VCaP (cell line): ENCODE results near the gene RNU1-4.
"Not testable (repeated sequence)": the region's sequence is repeated elsewhere in the genome, so short reads cannot be mapped to it uniquely, and the experiment has no call there.

Source experiments
- H3K27ac ChIP-seq: fragments of 450-650 bp; 2 replicates; pipeline ENCODE4 v1.5.1; 2017

Gene RNU1-4

DNA sequence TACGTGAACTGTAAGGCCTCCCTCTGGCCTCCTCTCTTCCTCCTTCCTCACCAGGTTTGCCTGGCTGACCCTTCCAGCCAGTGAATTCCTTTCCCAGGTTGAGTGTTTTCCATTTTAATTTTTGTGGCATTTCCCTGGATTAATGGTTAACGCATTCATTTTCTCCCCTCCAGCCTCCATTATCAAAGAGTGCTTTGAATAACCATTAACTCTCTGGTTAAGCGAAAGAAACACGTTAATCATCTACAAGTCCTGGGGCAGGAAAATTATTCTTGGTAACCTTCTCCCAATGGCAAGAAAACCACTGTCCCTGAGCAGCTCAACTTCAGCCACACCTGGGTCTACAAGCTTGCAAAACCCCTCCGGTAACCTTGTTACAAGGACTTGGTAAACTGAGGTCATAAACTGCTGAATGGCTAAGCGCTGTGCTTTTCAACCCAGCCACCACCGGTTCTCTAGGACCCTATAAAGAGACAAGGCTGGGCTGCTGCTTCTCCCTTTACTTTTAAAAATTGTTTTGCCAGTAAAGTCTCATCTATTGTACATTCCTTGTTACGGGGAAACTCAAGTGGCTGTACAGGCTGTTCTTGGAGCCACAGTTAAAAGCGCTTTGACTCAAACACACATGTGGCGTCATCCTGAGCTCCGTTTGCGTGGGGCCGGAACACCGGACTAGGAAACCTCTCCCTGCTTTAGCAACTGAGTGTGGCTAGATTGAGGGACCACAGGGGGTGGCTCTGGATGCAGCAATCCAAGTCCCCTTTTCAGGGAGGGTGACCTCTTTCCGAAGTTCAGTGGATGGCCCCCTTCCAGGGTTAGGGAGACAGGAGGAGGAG is 24.7 kb downstream of the RNU1-4 start:
- peak overlapping the region; percentile 81 for H3K27ac ChIP-seq

DNA sequence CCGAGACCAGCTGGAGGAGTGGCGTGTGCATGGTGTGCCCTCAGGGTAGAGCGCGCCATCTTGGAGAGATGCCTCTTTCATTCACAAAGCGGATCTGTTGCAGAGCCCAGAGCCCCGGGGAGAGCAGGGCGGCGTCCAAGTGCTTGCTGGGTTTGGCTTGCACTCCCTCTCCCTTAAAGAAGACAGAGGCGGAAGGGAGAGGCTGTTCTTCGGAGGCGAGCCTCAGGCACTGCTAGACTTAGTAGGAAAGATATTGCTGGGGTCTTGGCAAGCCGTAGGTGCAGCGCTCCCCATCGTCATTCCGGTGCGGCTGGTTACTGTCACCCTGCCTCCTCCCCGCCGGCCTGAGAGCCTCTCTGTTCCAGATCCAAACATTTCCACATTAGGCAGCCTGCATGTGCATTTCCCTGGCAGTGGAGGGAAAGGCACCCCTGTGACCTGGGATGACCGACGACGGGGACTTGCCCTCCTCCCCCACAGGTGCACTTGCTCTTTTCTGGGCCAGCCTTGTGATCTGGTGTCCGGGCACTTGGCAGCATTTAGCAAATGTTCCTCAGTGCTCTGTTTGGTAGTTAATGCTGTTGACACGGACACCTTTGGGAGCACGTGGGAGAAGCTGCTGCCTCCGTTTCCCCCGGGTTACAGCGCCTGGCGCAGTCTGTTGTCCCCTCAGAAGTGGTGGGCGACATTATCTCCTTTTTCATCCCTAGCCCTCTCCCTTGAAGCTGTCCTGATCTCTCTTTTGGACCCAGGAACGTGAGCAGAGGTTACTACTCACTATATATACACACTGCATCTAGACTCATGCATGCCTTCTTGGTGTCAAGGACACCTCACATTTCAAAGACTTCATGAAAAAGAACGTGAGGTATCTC is 25.7 kb downstream of the RNU1-4 start:
- peak overlapping the region; percentile 55; the same call in 1 of the 2 replicates for H3K27ac ChIP-seq

DNA sequence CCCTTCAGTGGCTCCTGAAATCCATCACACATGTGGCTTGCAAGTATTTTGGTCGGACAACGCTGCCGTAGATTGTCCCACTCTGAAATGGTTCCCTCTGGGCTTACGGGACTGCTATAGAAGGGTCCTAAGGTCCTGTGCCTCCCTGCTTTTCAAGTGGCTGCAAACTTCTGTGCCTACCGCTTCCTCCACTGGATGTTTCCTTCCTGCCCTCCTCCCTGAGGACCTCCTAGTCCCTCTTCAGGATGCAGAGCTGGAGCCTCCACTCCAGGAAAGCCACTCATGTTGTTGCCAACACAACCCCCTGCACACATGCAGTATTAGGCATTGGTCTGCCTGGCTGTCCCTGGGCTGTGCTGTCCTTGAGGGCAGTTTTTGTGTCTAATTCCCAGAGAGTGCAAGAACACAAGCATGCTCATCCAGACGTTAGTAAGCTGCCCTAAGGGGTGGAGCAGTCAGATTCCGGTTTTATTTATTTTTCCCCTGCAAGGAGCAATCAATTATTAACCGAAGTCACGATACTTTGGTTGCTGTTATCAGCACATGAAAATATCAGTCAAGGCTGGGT is 26.5 kb downstream of the RNU1-4 start:
- H3K27ac ChIP-seq = peak overlapping the region; percentile 55

DNA sequence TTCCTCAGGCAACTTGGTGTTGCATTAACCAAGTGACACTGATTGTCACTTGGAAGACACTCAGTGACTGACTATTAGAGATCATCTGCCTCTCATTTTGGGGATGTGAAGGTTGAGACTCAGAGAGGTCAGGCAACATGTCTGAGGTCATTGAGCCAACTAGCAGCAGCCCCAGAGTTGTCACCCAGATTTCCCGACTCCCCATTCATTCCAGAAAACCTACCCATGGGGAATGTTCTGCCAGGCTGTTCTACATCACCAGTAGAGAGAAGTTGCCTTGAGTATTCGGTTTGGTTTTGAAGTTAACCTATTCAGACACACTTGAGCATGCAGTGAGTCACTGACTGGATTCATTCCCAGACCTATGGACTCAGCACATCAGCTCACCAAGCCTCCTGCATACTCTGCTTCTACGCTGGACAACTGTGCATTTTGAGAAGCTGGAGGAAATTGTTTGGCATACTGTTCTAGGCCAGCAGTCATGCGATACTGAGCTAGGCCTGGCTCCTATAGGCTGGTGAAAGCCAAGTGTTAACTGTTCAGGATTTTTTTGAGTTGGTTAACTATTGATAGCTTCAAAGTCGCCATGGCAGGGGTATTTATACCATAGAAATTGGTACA is 29.9 kb downstream of the RNU1-4 start:
- H3K27ac ChIP-seq = not testable (repeated sequence)

DNA sequence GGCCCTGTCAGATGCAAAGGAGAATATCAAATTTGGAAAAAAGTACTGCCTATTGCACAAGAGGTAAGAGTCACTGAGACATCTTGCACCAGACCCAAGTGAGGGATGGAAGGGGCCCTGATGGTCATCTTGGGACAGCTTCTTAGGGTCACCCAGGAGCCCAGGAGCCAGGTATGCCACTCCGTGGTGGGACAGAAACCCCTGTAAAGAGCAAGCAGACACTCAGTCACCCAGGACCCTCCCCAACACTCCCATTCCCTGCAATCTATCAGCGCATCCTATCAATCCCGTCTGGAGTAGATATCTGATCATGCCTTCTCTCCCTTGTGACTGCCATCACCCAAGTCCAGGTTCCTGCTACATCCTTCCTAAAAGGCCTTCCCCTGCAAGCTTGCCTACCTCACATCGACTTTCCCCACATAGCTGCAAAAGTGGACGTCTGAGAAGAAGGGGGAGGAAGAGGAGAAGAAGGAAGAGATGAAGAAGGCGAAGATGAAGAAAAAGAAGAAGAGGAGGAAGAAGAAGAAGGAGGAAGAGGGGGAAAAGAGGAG is 30.7 kb downstream of the RNU1-4 start:
- not testable (repeated sequence) for H3K27ac ChIP-seq

DNA sequence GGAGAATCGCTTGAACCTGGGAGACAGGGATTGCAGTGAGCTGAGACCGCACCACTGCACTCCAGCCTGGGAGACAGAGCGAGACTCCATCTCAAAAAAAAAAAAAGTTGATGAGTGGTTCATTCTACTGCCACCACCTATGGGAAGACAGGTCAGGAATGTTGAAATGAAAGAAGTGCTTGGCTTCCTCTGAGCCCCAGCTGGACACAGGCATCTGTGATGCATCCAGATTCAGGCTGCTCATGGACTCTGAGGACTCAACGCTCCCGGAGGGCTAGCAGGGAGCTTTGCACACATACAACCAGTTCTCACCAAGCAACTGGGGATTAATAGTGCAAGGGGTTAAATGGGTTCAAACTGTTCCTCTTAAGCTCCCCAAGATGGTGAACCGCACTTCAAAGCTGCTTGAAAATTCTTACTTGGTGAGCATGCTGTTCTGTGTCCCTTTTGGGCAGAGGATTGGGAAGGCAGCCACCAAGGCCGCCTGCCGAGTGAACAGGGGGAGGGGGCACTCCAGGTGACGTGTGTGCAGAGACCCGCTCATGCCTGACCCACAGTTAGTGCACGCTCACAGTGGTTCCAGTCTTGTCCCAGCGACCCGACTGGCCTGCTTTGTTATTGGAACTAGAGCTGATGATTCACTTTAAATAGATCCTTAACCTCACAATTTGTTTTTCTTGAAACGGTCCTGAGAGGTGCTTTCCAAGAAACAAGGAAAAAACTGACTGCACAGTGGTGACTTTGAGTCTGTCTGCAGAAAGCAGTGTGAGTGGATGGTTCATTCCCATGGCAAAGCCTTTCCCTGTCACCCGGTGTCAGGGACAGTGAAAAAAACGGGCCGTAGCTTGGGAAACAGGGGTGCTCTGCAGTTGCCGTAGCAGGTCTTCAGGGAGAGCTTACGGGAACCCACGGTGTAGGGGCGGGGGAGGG is 32.2 kb downstream of the RNU1-4 start:
- H3K27ac ChIP-seq = not testable (repeated sequence)

DNA sequence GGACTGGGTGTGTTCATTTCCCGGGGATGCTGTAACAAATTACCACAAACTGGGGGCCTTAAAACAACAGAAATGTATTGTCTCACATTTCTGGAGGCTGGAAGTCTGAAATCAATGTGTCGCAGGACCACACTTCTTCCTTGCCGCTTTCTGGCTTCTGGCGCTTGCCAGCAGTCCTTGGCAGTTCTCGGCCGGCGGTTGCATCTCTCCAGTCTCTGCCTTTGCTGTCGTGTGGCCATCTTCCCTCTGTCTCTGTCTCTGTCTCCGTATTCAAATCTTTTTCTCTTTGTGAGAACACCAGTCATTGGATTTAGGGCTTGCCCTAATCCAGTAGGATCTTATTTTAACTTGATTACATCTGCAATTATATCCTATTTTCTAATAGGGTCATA is 32.9 kb downstream of the RNU1-4 start:
- not testable (repeated sequence) for H3K27ac ChIP-seq

DNA sequence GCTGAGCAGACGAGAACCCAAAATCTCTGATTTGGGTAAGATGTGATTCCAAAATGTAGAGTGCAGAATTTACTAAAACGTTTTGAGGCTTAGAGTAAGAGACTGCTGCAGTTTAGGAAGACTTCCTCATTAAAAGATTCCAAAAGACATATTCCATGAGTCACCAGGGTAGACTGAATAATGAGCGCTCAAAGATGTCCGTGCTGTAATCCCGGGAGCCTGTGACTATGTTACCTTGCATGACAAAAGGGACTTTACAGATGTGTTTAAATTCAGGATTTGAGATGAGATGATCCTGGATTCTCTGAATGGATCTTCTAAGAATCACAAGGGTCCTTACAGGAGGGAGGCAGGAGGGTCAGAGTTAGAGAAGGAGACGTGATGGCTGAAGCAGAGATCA is 33.4 kb downstream of the RNU1-4 start:
- not testable (repeated sequence) for H3K27ac ChIP-seq

DNA sequence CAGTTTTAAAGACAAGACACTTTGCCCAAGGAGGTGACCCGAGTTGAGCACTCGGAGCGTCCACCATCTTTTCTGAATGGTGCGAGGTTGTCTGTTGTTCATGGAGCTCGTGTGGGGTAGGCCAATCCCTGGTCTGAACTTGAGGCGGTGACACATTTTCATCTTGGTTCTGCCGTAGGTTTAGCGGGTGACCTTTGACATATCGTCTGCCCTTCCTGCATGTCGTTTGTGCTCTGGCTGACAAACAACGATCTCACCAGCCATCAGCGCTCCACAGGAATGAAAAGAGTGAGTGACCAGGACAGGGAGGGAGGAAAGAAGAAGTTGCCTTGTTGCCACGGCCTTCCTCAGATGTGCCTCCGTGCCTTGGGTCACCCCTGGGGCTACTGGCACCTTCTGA is 34.5 kb downstream of the RNU1-4 start:
- not testable (repeated sequence) for H3K27ac ChIP-seq

DNA sequence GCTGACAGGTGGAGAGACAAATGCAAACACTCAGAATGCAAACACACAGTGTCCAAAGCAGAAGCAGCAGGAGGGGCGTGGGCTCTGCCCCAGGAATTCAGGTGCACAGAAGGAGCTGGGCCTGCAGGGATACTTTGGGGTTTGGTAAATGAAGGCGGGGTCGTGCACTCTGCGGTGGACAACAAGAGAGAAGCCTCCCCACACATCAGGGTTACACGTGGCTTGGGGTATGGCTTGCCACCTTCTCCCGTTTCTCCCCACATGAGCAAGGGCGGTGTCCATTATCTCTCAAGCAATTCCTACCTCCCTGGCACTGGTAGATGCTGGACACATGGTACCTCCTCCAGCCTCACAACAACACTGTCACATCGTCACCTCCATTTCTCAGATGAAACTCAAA is 35.0 kb downstream of the RNU1-4 start:
- H3K27ac ChIP-seq = not testable (repeated sequence)

DNA sequence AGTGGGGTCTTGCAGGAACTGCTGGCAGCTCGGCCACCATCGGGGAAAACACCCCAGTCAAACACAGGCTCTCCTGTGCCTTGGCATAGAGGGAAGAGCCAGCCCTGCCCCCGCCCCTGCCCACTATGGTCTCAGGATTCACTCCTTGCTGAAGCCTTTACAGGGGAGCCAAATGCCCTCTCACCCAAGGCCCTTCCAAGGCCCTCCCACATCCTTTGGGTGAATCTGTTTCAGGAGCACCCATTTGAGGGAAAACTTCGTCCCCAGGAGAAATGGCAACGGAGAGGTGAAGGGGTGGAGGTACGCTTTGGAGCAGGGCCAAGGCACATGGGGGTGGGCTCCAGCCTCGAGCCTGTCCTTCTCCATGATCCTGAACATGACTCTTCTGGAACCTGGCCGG is 35.9 kb downstream of the RNU1-4 start:
- H3K27ac ChIP-seq = not testable (repeated sequence)

DNA sequence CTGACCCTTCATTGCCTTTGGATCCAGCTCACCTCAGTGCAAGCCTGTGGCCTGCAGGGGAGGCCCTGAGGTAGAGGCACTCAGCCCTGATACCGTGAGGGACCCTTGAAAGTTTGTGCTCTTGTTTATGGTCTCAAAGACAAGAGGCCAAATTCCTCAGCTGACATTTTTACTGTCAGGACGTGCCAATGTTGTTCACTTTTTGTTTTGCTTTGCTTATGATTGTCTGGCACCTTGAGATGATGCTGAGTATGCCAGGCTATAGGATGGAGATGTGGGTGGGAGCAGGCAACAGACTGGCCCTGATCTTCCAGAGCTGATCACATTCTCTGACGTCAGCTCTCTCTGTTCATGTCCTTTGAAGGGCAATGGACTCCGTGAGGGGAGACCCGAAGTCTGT is 36.5 kb downstream of the RNU1-4 start:
- not testable (repeated sequence) for H3K27ac ChIP-seq

DNA sequence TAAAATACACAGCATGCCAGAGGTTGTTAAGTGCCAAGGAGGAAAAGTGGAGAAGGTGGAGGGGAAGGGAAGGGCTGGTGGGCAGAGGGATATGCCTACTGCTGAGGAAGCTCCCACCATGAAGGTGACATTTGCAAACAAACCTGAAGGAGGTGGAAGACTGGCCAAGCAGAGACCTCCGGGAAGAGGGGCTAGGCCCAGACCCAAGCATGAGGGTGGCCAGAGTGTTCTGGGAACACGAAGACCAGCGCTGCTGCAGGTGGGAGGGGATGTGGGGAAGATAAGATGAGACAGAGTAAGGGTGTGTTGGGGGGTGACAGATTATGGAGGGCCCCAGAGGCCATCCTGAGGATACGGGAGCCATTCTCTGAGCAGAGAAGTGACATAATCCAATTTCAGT is 37.5 kb downstream of the RNU1-4 start:
- H3K27ac ChIP-seq = not testable (repeated sequence)

DNA sequence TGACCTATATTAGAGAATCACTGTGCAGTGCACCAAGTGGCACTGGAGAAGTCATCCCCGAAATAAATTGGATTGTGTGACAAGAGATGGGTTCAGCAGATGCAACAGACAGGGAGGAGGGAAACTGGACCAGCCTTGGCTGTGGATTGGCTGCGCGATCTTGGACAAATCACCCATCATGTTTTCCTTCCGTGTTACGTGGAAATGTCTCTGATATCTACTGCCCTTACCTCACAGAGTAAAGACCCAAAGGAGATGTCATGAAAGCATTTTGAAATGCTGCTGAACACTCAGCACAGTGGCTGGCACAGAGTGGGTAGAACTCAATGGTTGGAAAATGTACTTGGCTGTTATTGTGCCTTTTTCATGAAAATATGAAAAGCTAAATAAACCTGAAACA is 39.2 kb downstream of the RNU1-4 start:
- H3K27ac ChIP-seq = not testable (repeated sequence)

DNA sequence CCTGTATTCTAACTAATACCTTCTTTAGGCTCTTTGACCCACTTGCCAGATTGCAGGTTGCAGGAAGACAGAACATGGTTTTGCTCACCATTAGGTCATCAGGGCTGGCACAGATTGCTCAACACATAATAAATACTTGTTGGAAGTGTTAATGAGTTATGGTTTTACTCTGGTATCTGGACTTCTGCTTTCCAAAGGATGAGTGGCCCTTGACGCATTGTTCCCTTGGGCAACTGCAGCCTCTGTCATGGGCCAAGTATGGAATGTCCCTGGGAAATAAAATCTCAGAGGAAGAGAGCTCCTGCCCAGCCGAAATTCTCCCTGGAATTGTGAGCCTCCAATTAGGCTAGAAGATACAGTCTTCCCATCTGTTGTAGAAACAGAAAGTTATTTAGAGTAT is 40.7 kb downstream of the RNU1-4 start:
- H3K27ac ChIP-seq = not testable (repeated sequence)

DNA sequence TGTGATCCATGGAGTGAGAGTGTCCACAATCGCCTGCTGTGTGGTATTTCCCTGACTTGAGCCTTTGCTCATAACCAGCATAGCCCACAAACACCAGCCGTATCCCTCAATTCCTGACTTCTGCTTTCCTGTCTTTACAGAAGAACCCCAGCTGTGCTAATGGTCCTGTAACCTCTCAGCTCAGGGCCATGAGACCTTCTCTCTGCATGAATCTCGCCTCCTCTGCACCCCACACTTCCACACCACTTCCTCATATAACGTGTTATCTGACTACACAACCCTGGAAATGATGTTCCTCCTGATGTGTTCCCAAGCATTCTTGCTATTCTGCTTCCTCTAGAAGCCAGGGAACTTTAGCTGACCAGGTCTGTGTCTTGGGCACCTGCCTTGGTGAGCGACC is 41.3 kb downstream of the RNU1-4 start:
- H3K27ac ChIP-seq = not testable (repeated sequence)

DNA sequence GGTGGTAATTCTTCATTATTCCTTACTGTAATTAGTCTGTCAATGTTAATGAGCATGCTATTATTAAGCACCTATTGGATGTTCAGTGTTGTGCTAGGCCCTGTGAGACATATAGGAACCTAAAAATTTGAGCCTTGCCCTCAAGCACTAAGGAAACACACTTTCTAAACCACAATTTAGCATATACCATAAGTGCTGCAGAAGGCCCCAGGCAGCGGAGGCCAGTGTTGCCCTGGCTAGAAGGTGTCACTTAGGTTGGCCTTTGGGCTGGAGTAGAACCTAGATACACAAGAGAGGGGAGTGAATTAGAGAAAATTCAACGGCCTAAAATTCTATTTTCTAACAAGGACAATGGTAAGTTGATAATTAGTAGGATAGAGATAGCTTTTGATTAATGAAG is 44.6 kb downstream of the RNU1-4 start:
- not testable (repeated sequence) for H3K27ac ChIP-seq

DNA sequence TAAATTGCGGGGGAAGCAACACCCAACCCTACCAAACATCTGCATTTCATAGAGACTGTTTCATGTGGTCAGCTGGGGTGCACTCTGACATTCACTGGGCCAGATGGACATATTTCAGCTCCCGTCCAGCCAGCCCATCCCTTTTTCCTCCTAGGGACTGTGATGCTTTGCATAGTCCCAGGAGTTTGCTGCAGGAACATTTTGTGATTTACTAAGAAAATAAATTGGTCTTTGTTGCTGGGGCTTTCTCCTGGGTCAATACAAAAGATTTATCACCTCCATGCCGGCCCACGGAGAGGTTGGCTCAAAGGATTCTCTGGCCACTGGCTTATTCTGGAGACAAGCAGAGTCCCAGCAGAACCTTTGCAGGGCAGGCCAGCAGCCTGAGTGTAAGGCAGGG is 46.0 kb downstream of the RNU1-4 start:
- not testable (repeated sequence) for H3K27ac ChIP-seq

DNA sequence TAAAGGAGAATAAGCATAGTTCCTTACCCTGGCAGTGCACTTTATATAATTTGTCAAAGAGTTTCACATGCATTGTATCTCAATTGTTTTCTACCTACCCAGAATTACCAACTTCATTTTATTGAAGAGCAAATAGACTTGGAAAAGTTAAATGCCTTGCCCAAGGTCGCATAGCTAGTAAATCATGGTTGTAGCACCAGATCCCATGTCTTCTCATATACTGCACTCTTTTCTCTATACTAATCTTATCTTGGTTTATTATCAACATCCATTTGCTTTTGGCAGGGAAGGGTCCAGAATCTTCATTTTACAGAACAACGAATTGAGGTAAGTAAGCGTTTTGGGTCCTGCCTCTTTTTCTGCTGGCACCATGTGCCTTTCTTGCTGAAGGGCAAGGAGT is 46.9 kb downstream of the RNU1-4 start:
- H3K27ac ChIP-seq = not testable (repeated sequence)

DNA sequence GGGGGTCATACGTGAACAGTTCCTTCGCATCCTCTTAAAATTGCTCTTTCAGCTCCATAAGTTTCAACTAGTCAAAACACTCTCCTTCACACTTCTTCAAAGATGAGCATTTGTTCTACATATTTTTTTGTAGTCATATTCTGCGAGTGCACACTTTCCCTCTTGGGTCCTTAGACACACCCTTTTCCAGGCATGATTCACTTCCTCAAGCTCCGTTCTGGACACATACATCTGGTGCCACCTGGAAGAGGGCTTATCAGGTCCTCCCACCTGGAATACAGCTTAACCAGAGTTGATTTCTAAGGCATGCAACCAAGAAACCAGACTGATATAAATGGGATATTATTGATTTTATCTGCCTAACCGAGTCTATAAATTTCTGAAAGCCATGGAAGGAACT is 47.4 kb downstream of the RNU1-4 start:
- H3K27ac ChIP-seq = not testable (repeated sequence)
